HG03025 (cell line): Measurements from ENCODE around the gene AFDN.

Experiments used
- ATAC-seq: cut with Tn5 transposase; IDR thresholded peaks from one replicate; pipeline ENCODE4 v1.9.1; 2021; ENCODE audit warnings: mild to moderate bottlenecking, moderate library complexity; ENCODE audit not compliant: unreplicated experiment, low FRiP score

The AFDN gene

DNA sequence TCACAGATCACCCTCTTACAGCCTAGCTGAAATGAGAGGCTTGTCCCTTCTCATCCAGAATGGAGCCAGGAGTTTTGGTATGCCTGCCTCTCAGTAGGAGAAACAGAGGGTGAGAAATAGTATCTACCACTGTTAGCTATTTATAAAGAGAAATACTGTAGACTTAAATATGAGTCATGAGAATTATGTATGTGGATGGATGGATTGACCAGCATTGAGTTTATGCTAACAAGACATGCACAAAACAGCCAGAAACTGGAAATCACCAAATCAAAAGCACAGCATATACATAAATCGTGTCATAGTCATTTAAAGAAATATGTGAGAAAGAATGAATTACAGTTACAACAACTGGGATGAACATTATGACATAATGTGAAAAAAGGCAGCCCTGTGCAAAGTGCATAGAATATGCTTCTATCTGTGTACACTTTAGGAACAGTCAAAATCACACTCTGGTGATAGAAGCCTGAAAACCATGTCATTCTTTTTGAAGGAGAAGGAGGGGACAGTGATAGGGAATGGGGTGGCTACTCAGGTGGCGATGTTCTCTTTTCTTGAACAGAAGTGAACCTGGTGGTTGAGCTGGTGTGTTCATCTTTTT lies 90.9 kb downstream of the AFDN start:
- ATAC-seq = no peak

DNA sequence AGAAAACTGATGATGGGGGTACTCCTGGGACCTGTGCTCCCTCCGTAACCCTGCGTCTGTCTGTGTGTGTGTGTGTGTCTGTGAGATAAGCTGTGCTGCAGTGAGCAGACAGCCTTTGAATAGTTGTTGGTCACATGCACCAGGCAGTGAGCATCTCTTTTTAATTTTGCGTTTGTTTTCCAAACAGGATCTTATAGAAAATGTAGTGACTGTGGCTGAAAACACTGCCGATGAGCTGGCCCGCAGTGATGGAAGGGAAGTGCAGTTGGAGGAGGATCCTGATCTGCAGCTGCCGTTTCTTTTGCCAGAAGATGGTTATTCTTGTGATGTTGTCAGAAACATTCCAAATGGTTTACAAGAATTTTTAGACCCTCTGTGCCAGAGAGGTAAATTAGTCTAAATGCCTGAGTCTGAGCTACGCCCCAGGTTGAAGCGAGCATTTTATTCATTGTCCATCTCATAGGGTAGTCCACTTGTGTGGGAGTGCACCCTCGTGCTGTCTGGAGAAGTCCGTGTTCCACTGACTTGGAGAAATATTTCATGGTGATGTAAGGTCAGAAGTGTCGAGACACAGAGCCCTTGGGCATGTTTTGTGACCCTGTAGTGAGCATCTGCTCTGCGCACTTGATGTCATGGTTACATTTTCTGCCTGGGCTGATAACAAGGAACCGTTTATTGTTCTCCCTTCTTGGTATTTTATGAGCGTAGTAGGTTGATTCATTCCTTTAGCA lies 92.0 kb downstream of the AFDN start:
- ATAC-seq = no peak

DNA sequence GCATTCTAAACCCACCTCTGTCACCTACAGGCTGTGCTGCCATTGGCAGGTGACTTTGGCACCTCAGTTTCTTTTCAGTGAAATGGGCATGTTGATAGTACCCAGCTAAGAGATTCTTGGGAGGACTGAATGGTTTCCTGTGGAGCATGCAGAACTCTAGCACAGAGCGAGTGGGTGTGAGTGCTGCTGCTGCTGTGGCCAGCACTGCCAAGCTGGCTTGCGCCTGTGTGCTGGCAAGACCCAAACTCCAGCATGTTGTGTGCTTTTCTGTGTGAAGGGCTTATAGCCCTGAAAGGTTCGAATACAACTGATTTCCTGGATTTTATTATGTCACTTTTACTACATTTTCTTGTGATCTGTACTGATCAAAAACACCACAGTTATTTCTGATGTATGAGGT lies 92.6 kb downstream of the AFDN start:
- no peak for ATAC-seq

DNA sequence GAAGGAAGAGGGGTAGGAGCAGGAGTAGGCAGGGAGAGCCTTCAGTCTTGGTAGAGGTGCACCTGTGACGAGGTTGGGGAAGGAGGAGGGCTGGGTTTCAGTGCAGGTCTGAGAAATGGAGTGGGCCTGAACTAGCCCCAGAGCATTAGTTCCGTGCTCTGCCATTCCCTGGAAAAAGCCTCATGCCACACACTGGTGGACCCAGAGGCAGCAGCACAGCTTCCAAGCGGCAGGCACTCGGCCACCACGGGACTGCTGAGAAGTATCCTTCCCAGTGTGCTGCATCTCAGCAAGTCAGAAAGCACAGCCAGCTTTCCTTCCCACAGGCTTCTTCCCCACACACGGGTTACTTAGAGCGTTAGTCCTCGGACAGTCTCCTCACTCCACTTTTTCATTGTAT lies 93.5 kb downstream of the AFDN start:
- ATAC-seq = no peak

DNA sequence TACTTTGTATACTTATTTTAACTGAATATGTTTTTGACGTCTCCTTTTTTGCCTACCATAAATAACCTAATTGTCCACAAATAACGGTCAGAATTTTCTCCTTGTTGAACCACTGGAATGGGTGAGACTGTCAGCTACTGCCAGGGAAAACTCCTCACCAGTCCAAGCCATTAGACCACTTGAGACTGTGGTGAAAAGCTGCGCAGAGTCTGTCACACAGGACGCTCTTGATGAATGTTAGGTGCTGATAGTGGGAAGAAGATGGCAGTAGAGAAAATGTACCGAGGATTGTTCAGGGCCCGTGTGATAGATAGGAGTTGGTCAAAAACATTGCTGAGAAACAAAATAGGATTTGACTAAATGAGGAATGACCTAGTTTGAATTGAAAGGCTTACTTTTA lies 95.1 kb downstream of the AFDN start:
- no peak for ATAC-seq

DNA sequence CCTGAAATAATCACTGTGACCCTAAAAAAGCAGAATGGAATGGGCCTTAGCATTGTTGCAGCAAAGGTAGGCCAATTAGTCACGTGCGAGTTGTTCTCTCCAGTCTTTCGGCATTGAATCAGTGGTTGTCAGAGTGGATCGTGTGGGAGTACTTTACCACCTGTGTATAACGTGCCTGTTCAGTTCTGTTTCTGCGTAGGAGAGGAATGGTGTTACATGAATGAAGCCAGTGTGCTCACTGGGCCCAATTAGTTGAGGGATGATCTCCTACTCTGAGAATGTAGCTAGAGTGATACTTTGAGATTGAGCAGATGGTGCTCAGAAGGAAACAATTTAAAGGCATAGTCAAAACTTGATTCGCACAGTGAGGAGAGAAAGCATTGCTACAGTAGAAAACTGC lies 98.3 kb downstream of the AFDN start:
- no peak for ATAC-seq

DNA sequence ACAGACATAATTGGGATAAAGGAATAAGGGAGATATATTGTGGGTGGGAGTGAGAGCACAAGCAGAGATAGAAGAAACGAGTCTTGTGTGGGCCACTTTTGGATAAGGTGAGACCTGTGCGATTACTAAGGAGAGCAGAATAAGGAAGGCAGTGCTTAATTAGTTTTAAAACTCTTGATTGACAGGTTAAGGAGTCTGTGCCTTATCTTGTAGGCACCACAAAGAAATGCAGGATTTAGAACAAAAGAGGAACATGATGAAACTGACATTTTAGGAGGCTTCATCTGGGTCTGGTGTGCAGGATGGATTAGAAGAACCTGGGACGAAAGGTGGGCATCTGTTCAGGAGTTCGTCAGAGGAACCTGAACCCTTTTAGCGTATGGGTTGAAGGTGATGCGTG lies 100.5 kb downstream of the AFDN start:
- ATAC-seq = no peak

DNA sequence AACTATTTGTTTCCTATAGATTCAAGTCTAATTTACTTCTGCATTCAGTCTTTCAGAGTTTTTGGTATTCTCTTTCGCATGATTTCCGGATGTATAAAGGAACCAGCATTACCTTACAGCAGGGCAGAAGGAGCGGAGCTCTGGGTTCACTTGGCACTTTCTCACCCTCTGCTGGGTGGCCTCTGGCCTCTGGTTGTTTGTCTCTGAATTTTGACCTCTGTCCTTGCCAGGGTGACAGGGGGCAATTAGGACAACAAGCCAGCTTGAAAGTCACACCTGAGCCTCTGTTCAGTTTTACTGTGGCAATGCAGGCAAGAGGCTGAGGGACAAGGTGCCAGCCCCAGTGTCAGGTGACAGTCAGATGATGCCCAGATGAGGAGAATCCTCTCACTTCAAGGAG lies 101.4 kb downstream of the AFDN start:
- no peak for ATAC-seq

DNA sequence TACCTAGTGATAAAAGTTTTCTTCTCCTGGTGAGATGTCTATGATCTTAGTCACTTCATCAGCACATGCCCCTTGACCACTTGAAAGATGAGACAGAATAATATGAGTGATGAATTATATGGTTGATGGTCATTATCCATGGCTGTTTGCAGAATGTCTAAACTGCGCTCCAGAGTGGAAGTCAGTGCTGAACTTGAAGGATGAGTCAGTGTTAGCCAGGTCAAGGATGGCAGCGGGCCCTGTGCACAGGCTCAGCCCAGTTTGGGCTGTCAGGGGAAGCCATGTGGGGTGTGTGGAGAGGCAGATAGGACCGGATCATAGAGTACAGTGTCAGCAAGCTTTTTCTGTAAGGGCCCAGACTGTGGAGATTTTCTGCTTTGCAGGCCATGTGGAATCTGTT lies 103.6 kb downstream of the AFDN start:
- ATAC-seq = no peak

DNA sequence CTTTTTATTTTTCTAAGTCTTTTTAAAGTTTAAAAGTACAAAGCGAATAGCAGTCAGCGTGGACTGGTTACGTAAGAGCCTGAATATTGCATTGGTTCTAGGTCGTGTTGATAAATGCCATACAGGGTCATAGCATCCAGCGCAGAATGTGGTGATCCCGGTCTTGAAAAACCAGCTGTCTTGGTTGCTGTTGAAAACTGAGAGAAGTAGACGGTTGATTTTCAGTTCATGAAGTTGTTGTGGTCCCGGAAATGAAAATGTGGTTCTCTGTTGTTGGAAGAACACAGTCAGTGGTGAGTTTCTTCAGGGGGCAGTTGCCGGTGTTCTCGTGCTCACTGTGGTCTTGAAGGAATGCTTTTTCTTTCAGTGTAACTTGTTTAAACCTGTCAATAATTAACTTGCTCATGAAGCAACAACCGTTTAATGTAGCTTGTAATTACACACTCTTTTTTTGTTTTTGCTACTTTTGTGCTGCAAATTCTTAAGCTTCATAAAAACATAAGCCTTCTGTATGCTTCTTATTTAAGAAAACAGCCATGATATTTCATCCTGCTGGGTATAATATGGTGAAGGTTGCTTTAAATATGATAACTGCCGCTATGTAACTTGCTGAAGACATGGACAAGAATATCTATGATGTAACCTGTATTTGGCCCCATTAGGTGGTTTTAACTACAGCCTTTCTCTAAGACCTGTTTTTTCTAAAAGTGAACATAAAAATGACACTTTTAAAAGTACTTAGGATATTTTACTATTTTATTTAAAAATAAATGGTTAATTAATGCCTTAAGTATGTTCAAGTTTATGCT lies 106.0 kb downstream of the AFDN start:
- ATAC-seq = no peak

DNA sequence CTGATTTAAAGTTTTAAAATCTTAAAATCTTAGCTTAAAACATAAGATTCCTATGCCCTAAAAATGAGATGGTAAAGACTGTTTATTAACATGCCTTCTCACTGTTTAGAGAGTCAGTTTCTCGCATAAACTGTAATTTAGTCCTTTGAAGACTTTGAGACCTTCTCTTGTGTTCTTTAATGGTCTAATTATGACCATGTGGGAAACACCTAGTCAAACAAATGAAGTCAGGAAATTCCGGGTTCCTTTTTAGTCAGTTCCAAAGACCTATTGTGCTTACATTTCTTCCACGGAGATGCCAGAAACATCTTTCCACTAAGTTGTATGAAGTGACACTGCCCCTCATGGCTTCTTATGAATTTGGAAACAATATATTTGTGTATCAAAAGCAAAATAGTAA lies 106.6 kb downstream of the AFDN start:
- no peak for ATAC-seq

DNA sequence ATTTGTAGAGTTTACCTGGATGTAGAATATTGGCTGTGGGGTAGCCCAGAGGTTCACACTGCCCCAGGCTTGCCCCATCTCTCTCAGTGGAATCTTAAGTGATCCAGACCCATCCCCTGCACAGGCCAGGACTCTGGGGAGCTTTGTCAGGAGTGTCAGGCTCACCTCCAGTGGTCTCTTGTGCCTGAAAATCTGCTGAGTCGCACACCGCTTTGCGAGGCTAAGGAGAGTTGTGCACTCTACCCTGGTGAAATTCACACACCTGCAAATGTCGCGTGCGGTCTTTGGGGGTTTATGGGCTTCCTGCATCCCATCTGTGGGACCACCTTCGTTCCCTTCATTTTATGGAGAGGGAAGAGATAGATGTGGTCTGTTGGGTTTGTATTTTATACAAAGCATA lies 107.1 kb downstream of the AFDN start:
- ATAC-seq = no peak

DNA sequence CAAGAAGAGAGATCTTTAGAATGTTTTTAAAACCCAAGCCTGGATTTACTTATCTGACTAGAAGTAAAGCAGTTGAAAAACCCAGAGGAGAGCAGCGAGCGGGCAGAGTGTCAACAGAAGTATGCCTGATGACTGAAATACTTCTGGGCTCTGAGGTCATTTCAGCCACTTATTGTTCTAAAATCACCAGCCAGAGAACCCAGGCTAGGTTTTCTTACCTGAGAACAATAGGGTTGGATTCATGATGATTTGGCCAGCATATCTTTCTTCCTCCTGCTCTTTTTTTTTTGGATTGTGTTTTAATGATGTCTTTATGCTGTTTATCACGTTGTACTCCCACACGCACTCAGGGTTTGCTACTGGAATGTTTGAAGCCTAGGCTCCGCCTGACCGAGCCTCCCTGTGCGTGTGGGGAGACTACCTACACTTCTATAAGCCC lies 107.7 kb downstream of the AFDN start:
- ATAC-seq = no peak

DNA sequence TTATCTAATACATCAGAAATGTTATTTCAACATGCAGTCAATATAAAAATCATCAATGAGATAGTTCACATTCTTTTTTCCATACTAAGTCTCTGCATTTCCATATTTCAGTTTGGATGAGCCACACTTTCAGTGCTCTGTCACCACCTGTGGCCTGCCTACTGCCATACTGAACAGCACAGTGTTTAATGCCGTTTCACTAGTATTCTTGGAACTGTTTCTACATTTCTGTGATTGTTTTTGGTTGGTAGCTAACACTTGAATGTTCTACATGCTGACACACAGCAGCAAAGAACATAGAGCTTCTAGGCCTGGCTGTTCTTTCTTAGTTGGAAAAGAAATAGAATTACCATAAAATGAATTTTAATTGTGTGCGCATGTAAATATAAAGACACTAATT lies 109.3 kb downstream of the AFDN start:
- no peak for ATAC-seq

DNA sequence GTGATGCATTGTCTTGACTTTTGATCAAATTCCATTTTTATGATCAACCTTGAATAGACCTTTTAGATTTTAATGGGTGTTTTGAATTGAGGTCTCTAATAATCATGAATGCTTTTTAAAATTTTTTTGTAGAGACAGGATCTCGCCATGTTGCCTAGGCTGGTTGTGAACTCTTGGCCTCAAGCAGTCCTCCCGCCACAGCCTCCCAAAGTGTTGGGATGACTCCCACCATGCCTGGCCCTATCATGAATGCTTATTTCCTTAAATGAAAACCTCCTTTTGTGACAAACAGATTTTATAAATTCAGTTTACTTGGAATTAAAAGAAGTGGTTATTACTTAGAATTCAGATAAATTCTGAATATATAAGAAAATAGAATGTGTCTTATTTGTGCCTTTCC lies 110.6 kb downstream of the AFDN start:
- no peak for ATAC-seq

DNA sequence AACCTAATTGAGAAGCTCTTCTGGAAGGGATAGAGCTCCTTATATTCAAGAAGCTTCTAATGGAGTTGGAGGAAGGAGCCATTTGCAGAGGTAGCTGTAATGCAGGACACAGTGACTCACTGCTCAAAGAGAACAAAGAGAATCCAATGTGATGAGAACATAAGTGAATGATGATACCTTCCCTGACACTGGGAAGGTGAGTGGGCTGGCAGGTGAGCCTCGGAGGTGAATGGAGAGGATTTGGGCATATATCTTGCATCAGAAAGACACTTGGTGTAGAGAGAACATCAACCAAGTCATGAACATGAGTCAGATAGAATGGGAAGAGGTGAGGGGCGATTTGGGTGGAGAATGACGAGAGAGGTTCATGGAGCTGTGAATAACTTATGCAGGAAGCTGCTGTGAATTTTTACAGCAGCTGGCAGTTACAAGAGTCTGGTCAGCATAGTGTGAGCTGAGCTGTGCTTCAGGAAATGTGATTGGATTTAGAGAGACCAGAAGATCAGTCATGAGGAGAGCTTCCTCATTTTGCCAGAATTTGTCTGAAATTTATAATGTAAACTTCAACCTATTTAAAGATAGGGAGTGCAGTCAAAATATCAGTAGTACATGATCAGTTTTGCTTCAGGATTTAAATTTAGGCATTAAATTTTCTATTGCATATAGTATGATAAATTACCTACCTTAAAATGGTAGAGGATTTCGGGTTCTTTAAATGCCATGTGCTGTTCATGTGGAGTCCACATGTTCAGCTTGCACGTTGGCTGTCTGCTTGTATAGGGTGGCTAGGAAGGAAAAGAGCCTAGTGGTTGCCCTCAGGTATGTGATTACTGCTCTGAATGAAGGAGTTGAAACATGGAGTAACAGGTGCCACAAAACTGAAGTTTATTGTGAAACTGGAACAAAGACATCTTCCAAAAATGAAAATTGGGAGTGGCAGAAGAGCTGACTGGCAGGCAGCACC lies 111.5 kb downstream of the AFDN start:
- no peak for ATAC-seq

DNA sequence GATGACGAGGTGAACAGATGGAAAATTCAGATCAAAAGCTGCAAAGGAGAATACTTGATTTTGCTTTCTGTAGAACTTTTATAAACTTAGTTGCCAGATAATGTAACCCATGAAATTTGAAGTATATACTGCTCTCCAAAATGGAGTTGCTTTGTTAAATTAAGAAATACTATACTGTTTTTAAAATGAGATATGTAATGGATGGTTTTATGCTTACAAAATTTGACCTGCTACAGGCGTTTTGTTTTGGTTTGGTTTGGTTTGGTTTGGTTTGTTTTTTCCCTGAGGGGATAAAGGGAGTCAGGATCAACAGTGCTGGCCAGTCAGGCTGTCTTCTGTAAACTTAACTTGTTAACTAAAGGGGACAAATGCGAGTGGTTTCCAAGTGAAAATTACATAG lies 115.1 kb downstream of the AFDN start:
- no peak for ATAC-seq

DNA sequence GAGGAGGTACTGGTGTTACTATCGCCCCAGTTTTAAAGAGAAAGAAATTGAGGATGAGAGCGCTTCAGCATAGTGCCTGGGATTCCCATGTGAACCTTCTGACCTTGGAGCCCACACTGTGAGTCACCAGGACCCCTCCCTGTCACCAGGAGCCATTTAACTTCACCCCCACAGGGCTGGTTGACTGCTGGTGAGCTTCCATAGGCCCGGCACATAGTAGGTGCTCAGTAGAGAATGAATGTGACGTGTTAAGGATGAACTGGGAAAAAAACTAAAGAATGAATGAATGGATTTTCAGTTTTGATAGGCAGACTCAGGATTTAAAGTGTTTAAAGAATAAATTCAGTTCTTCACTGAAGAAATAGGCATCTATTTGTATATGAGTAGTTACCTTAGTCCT lies 117.4 kb downstream of the AFDN start:
- no peak for ATAC-seq

DNA sequence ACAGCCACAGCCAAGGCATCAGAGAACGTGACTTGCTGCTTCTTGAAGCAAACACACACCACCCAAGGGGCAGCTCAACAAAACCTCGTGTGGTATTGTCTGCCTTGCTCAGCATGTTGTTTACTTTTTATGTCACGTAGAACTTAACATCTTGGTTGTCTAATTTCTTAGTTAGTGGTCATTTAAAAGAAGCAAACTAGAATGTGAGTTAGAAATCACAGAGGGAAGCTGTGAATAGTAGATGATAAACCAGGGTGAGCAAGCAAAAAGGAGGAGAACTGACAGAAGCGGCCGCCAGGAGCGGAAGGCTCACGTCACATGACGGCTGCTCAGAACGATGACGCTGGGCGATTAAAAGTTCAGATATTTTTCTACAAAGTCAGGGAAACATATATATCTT lies 119.3 kb downstream of the AFDN start:
- ATAC-seq = no peak

DNA sequence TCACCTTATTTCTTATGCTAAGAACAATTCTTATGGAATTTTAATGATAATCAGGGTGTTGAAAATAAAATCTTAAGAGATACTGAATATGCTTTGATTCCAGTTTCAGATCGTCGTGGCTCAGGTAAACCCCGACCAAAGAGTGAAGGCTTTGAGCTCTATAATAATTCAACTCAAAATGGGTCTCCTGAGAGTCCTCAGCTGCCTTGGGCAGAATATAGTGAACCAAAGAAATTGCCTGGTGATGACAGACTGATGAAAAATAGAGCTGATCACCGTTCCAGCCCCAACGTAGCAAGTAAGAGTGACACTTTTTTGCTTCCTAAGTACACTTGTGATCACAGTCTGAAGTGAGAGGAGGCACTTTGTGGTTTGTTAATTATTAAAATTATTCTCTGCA lies 119.9 kb downstream of the AFDN start:
- ATAC-seq = no peak

DNA sequence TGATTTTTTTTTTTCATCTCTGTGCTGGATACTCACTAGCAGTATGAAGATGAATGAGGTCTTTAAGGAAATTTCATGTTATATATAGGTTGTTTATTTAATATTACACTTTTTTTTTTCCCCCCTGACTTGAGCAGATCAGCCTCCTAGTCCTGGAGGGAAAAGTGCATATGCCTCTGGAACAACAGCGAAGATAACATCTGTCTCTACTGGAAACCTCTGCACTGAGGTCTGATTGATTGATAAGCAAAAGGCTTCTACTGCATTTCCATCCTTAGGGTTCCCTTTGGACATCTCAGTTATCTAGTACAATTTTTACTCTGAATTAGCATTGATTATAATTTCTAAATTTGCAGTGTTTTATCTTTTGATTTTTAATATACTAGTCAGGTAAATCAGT lies 121.0 kb downstream of the AFDN start:
- ATAC-seq = no peak
